Heart right ventricle (tissue), 16 donors: ENCODE measurements around the gene SUSD4. TPM values are rescaled to one million over a fixed set of nuclear protein-coding genes. Genes with fewer than 3 reads are reported as not detected.

ENCODE experiments used
- ATAC-seq, 8 donors: fragments of 200-7000 bp; cut with Tn5 transposase; one replicate each; pipeline ENCODE4 v1.9.1; 2020; ENCODE audit warnings: mild to moderate bottlenecking in 8 of 8, moderate library complexity in 8 of 8, moderate number of reproducible peaks in 1 of 8
- DNase-seq, 2 donors: peaks; one replicate each; pipeline ENCODE4 v3.0.0-alpha.2; 2020
- H3K27ac ChIP-seq, 10 donors: fragments of 200-600 bp; sonication (generic) in 2 of 10; one replicate each; pipeline versions ENCODE4 v1.5.0 to v1.8.0; 2020 to 2022; ENCODE audit warnings: mild to moderate bottlenecking in 3 of 10
- H3K27me3 ChIP-seq, 7 donors: fragments of 200-600 bp; one replicate each; pipeline ENCODE4 v1.8.0; 2021 to 2022; ENCODE audit warnings: mild to moderate bottlenecking in 2 of 7
- H3K36me3 ChIP-seq, 9 donors: fragments of 200-600 bp; sonication (generic) in 1 of 9; one replicate each; pipeline versions ENCODE4 v1.5.0 to v1.8.0; 2020 to 2022; ENCODE audit warnings: mild to moderate bottlenecking in 2 of 9
- H3K4me1 ChIP-seq, 9 donors: fragments of 200-600 bp; sonication (generic) in 1 of 9; one replicate each; pipeline versions ENCODE4 v1.5.0 to v1.8.0; 2020 to 2022; ENCODE audit warnings: mild to moderate bottlenecking in 4 of 9
- H3K4me3 ChIP-seq, 10 donors: fragments of 200-600 bp; sonication (generic) in 2 of 10; one replicate each; pipeline versions ENCODE4 v1.5.0 to v1.8.0; 2020 to 2022; ENCODE audit warnings: mild to moderate bottlenecking in 7 of 10, moderate library complexity in 2 of 10
- H3K9me3 ChIP-seq, 11 donors: fragments of 200-600 bp in 10 of 11; sonication (generic) in 2 of 11; one replicate each; pipeline versions ENCODE4 v1.5.0 to v1.8.0; 2013 to 2022; ENCODE audit warnings: mild to moderate bottlenecking in 2 of 11, control low read depth in 1 of 11, moderate library complexity in 1 of 11
- CTCF ChIP-seq, 9 donors: fragments of 200-600 bp; sonication (generic) in 2 of 9; IDR thresholded peaks; one replicate each; pipeline versions ENCODE4 v1.5.0 to v1.8.0; 2021 to 2022; ENCODE audit warnings: antibody characterized with exemption in 9 of 9, mild to moderate bottlenecking in 5 of 9, moderate library complexity in 1 of 9
- WGBS, 2 donors: extraction: QIAGEN DNeasy Blood & Tissue Kit; methylation state at CpG; one replicate each; pipeline ENCODE4 v1.1.7; 2013; ENCODE audit warnings: inconsistent platforms in 1 of 2; 5-methylcytosine and 5-hydroxymethylcytosine counted together
- intact Hi-C, 10 donors: fragments of 100-400 bp; cut with DNase I; formaldehyde crosslinking; loops; one replicate each; pipeline versions ENCODE4 v1.11.1 to v1.14.2; 2022
- polyA plus RNA-seq, 2 donors: library from polyadenylated mRNA; stranded (reverse); fragments of 200-250 nt; gene quantifications; one replicate each; pipeline ENCODE4 v1.2.3, GENCODE V29; 2013
- total RNA-seq, 10 donors: library from RNA; stranded (reverse); fragmentation: NEBNext Ultra II Directional in 3 of 10; extraction: Animal tissue kit (Norgen Biotek cat#: 25700) in 3 of 10; gene quantifications; one replicate each; pipeline versions ENCODE4 v1.2.1 to v1.2.4, GENCODE V29; 2021 to 2023
- donor health status: Arrhythmogenic right ventricular cardiomyopathy.
- donor health status: ischemic (EF 13 %, LVEDD 7.1; RV severe dilation, severe dysfunction).
- donor health status: healthy with polysubstance abuse.
- donor health status: DM: no; HTN: yes; CAD: no.
- donor health status: DM: no; HTN: no; CAD: no.
- donor health status: ischemic (EF 25% LVEDD 6.9; RV normal size, moderate dysfunction).
- donor health status: ischemic (EF 25% LVEDD 5.7; RV mildly dilated, moderate dysfunction).
- donor health status: healthy.
- donor health status: DM: yes; HTN: yes; CAD: no.
- donor health status: Ischemic cardiomyopathy.
- donor health status: ischemic (EF 35%, LVEDD 5.7; RV mildly dilated, moderate dysfunction).
- donor health status: nonischemic (EF 11% LVEDD 7.7; RV severe dilation, severe dysfunction).
- donor health status: DM: yes; HTN: yes; CAD: no.
- donor health status: PGD.
- donor health status: ischemic (EF 29% LVEDD 5.4; RV normal size, mild dysfunction).
- donor health status: nonischemic (EF 23%, LVEDD 6.1; RV moderate dilation, normal function).

The SUSD4 gene
- total and polyA plus RNA-seq, 12 donors: 0.99 to 36.5 (median 6.2) TPM

DNA sequence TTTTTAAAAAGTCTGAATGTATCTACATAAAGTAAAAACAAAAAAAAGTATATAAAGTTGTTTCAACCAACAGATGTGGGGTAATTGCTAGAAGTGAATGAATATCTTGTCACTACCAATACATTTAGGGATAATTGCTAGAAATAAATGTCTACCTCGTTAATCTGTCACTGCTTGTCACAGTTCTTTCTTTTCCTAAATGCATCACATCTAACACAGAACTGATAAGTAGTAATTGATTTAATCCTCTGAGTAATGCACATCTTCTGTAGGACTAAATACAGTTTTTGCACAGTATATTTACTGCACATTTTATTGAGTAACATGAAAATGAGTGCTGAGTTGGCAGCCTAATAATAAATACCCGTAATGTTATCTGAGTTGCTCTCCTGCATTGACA lies 72.2 kb downstream of the SUSD4 start:
- no peak overlapping the region for H3K4me3 ChIP-seq
- intact Hi-C loops: no loop called here
- no peak for ATAC-seq
- H3K4me1 ChIP-seq: no peaks in the 10 kb centered on the region
- H3K36me3 ChIP-seq: no peaks in the 10 kb centered on the region
- no peaks in the 10 kb centered on the region for H3K27me3 ChIP-seq
- DNase-seq: no peak
- no peak for TF ChIP-seq CTCF (IDR thresholded peaks at IDR 0.05)
- no peak overlapping the region for H3K27ac ChIP-seq
- 78 to 83% methylated on average over 2 of the region's 2 CpGs for WGBS, 2 donors
- H3K9me3 ChIP-seq: no peaks in the 10 kb centered on the region

DNA sequence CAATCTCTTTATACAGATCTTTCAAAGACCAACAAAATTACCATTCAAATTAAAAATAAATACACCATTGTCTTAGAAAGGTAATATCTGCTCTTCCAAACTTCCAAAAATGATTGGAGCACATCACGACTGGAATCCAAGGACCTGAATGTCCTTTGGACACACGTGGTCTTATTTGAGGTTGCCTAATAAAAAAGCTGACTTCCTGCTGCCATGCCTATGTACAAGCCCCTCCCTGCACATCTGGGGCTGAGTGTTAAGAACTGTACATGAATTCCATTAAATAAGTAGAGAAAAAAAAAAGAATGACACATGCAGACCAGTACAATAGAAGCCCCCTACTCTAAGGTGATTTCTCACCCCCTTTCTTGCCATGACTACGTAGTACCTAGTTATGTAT lies 73.6 kb downstream of the SUSD4 start:
- H3K27ac ChIP-seq: no peak overlapping the region
- 72 to 73% methylated on average over 3 of the region's 3 CpGs for WGBS, 2 donors
- DNase-seq (no peak), ATAC-seq (no peak)
- no peaks in the 10 kb centered on the region for H3K27me3 ChIP-seq
- H3K36me3 ChIP-seq: no peaks in the 10 kb centered on the region
- H3K4me3 ChIP-seq: no peak overlapping the region
- peaks cover 0 to 4% (median 0%) of the 10 kb centered on the region in 11 donors for H3K9me3 ChIP-seq
- intact Hi-C loops: no loop called here
- no peaks in the 10 kb centered on the region for H3K4me1 ChIP-seq
- TF ChIP-seq CTCF (IDR thresholded peaks at IDR 0.05): no peak

DNA sequence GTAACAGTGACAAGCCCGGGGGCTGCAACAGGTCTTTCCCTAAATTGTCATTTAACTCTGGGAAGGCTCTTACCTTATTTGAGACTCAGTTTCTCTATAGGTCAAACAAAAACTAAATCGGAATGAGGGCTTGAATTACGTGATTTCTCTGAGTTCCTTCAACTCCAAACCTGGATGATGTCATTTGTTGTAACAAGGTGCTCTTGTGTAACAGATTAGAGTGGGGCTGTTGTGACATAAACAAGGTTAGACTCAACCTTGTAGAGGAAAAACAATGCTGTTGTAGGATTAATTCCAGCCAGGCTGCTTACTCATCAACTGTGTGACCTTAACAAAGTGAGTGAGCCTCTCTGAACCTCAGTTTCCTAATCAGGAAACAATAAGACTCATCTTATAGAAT lies 74.4 kb downstream of the SUSD4 start:
- intact Hi-C loops: no loop called here
- ATAC-seq: no peak

DNA sequence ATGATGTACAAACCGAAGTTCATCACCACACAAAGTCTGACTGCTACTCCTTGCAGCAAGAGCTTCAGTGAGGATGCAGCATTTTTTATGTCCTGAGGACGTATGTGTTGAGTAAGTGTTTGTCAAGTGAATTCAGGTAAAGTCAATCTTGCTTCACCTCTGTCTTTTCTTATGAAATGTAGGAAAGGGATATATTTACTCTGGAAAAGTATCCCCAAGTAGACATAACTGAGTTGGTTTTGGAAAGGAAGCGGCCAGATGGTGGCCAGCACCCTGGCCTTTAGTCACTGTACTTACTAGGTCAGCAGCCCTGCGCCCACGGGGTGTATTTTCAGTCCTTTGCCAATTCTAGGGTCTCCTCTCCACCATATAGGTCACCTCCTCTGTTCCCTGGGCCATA lies 75.2 kb downstream of the SUSD4 start:
- Histone ChIP-seq H3K4me1 (no peaks in the 10 kb centered on the region), H3K9me3 (peaks cover 0 to 6% (median 0%) of the 10 kb centered on the region in 11 donors), H3K27me3 (no peaks in the 10 kb centered on the region), H3K27ac (no peak overlapping the region), H3K4me3 (no peak overlapping the region), H3K36me3 (no peaks in the 10 kb centered on the region)
- ATAC-seq (no peak), DNase-seq (no peak)
- WGBS, 2 donors: 91% methylated on average over 5 of the region's 5 CpGs
- TF ChIP-seq CTCF (IDR thresholded peaks at IDR 0.05): no peak
- intact Hi-C loops: no loop called here

More for the DNA sequence above, 74.4 kb downstream of the SUSD4 start:
- Histone ChIP-seq H3K27me3 (no peaks in the 10 kb centered on the region), H3K4me1 (no peaks in the 10 kb centered on the region), H3K36me3 (no peaks in the 10 kb centered on the region), H3K4me3 (no peak overlapping the region), H3K27ac (no peak overlapping the region), H3K9me3 (peaks cover 0 to 6% (median 0%) of the 10 kb centered on the region in 11 donors)
- 88 to 91% methylated on average over 3 of the region's 3 CpGs for WGBS, 2 donors
- TF ChIP-seq CTCF (IDR thresholded peaks at IDR 0.05): no peak
- DNase-seq: no peak
